PC-3 (cell line): ENCODE data around the gene FRMPD4.

ENCODE experiments used
- CTCF ChIP-seq: fragments of 300-600 bp; sonication (generic); conservative IDR thresholded peaks from 2 replicates; pipeline ENCODE4 v1.5.1; 2017; ENCODE audit warnings: antibody characterized with exemption, low read depth, mild to moderate bottlenecking, low read length
- EZH2 ChIP-seq: fragments of 300-600 bp; sonication (generic); IDR thresholded peaks from one replicate; pipeline ENCODE4 v1.6.1; 2017; ENCODE audit warnings: antibody characterized with exemption, mild to moderate bottlenecking, low read length; ENCODE audit not compliant: unreplicated experiment

- no peak for TF ChIP-seq CTCF
- TF ChIP-seq EZH2, result no peak
Measured at GRCh38 chrX:12443534-12444098, 305.3 kb downstream of the FRMPD4 start.
